Liver (tissue), 9 donors: ENCODE results near the gene AQP6. TPM values are rescaled to one million over a fixed set of nuclear protein-coding genes. Genes with fewer than 3 reads are reported as not detected.

ENCODE experiments used
- DNase-seq: peaks from one replicate; pipeline ENCODE4 v3.0.0-alpha.2; 2017; ENCODE audit warnings: low spot score
- H3K27ac ChIP-seq, 2 donors: one replicate each; pipeline ENCODE4 v1.7.0; 2013; ENCODE audit warnings: inconsistent platforms in 2 of 2, low read length in 2 of 2, control low read depth in 1 of 2, low read depth in 1 of 2, mild to moderate bottlenecking in 1 of 2
- H3K27me3 ChIP-seq, 4 donors: one replicate each; pipeline versions ENCODE4 v1.6.1 to v1.7.0; 2013; ENCODE audit warnings: low read length in 3 of 4, inconsistent platforms in 1 of 4, mild to moderate bottlenecking in 1 of 4, moderate library complexity in 1 of 4; ENCODE audit not compliant: control insufficient read depth in 4 of 4, insufficient read depth in 4 of 4
- H3K36me3 ChIP-seq, 4 donors: one replicate each; pipeline versions ENCODE4 v1.6.1 to v1.7.0; 2013; ENCODE audit warnings: low read length in 3 of 4, mild to moderate bottlenecking in 3 of 4, low read depth in 1 of 4, moderate library complexity in 1 of 4; ENCODE audit not compliant: control insufficient read depth in 4 of 4, insufficient read depth in 3 of 4
- H3K4me1 ChIP-seq, 4 donors: one replicate each; pipeline versions ENCODE4 v1.6.1 to v1.7.0; 2013; ENCODE audit warnings: low read length in 3 of 4, mild to moderate bottlenecking in 3 of 4, moderate library complexity in 1 of 4; ENCODE audit not compliant: control insufficient read depth in 4 of 4, insufficient read depth in 4 of 4
- H3K4me3 ChIP-seq, 3 donors: one replicate each; pipeline versions ENCODE4 v1.6.1 to v1.7.0; 2013; ENCODE audit warnings: low read length in 3 of 3, control low read depth in 1 of 3, low read depth in 1 of 3, mild to moderate bottlenecking in 1 of 3
- H3K9ac ChIP-seq, 2 donors: one replicate each; pipeline ENCODE4 v1.7.0; 2013; ENCODE audit warnings: low read length in 2 of 2, mild to moderate bottlenecking in 2 of 2, moderate library complexity in 2 of 2, control low read depth in 1 of 2, low read depth in 1 of 2
- H3K9me3 ChIP-seq, 4 donors: one replicate each; pipeline versions ENCODE4 v1.6.1 to v1.7.0; 2013; ENCODE audit warnings: low read length in 3 of 4; ENCODE audit not compliant: control insufficient read depth in 4 of 4
- ATF3 ChIP-seq: IDR thresholded peaks from 2 replicates; pipeline ENCODE4 v1.6.1; 2016; ENCODE audit warnings: antibody characterized with exemption
- CTCF ChIP-seq: fragments of 150-350 bp; IDR thresholded peaks from 2 replicates; pipeline ENCODE4 v1.5.1; 2017; ENCODE audit warnings: improper control_type of control experiment, low read depth, low read length; ENCODE audit not compliant: missing input control
- EGR1 ChIP-seq, 2 donors: IDR thresholded peaks; 2 replicates each; pipeline ENCODE4 v1.6.1; 2016 to 2018; ENCODE audit warnings: antibody characterized with exemption in 2 of 2, low read depth in 2 of 2
- FOXA1 ChIP-seq: IDR thresholded peaks from 2 replicates; pipeline ENCODE4 v1.6.1; 2016; ENCODE audit warnings: antibody characterized with exemption
- FOXA2 ChIP-seq: IDR thresholded peaks from 2 replicates; pipeline ENCODE4 v1.6.1; 2016; ENCODE audit warnings: antibody characterized with exemption
- GABPA ChIP-seq, 2 donors: IDR thresholded peaks in 1 of 2; conservative IDR thresholded peaks in 1 of 2; 2 replicates each; pipeline ENCODE4 v1.6.1; 2016; ENCODE audit warnings: antibody characterized with exemption in 2 of 2, mild to moderate bottlenecking in 1 of 2, moderate library complexity in 1 of 2
- HNF4A ChIP-seq, 2 donors: conservative IDR thresholded peaks; 2 replicates each; pipeline ENCODE4 v1.6.1; 2016; ENCODE audit warnings: antibody characterized with exemption in 2 of 2, mild to moderate bottlenecking in 2 of 2
- HNF4G ChIP-seq: IDR thresholded peaks from 2 replicates; pipeline ENCODE4 v1.6.1; 2016; ENCODE audit warnings: antibody characterized with exemption
- JUND ChIP-seq, 2 donors: IDR thresholded peaks; 2 replicates each; pipeline ENCODE4 v1.6.1; 2016; ENCODE audit warnings: antibody characterized with exemption in 2 of 2
- MAX ChIP-seq: IDR thresholded peaks from 2 replicates; pipeline ENCODE4 v1.6.1; 2016; ENCODE audit warnings: antibody characterized with exemption
- NR2F2 ChIP-seq: IDR thresholded peaks from 2 replicates; pipeline ENCODE4 v1.6.1; 2016; ENCODE audit warnings: antibody characterized with exemption
- RAD21 ChIP-seq, 2 donors: IDR thresholded peaks; 2 replicates each; pipeline ENCODE4 v1.6.1; 2016; ENCODE audit warnings: antibody characterized with exemption in 2 of 2, mild to moderate bottlenecking in 2 of 2
- REST ChIP-seq: IDR thresholded peaks from 2 replicates; pipeline ENCODE4 v1.6.1; 2016; ENCODE audit warnings: antibody characterized with exemption, mild to moderate bottlenecking
- RXRA ChIP-seq, 2 donors: IDR thresholded peaks; 2 replicates each; pipeline ENCODE4 v1.6.1; 2017 to 2018; ENCODE audit warnings: antibody characterized with exemption in 2 of 2, mild to moderate bottlenecking in 1 of 2
- SP1 ChIP-seq: IDR thresholded peaks from 2 replicates; pipeline ENCODE4 v1.6.1; 2018; ENCODE audit warnings: antibody characterized with exemption, mild to moderate bottlenecking
- TAF1 ChIP-seq: conservative IDR thresholded peaks from 2 replicates; pipeline ENCODE4 v1.6.1; 2016; ENCODE audit warnings: antibody characterized with exemption, mild to moderate bottlenecking
- YY1 ChIP-seq: IDR thresholded peaks from 2 replicates; pipeline ENCODE4 v1.6.1; 2016; ENCODE audit warnings: antibody characterized with exemption, mild to moderate bottlenecking
- ZBTB33 ChIP-seq: IDR thresholded peaks from 2 replicates; pipeline ENCODE4 v1.6.1; 2016; ENCODE audit warnings: antibody characterized with exemption
- WGBS: extraction: QIAGEN DNeasy Blood & Tissue Kit; methylation state at CpG from one replicate; pipeline ENCODE4 v1.1.7; 2013; 5-methylcytosine and 5-hydroxymethylcytosine counted together
- polyA plus RNA-seq, 2 donors: library from polyadenylated mRNA; stranded (reverse) in 1 of 2; unstranded in 1 of 2; fragments of 200-250 nt in 1 of 2; fragments of >200 nt in 1 of 2; fragmentation: Nextera tagmentation in 1 of 2; extraction: Ambion mirVana in 1 of 2; gene quantifications; one replicate each; pipeline versions ENCODE4 v1.2.1 to v1.2.3, GENCODE V29; 2013 to 2015
- total RNA-seq, 2 donors: library from RNA; depleted of rRNA; stranded (reverse); fragments of >200 nt; gene quantifications; one replicate each; pipeline ENCODE4 v1.2.3, GENCODE V29; 2014
- donor health status: healthy.
- donor health status: healthy.
- donor health status: healthy.
- donor health status: healthy.
- donor health status: healthy.

AQP6 gene
- total and polyA plus RNA-seq, 4 donors: 0.05 to 0.11 TPM; not detected in 2

- Histone ChIP-seq H3K9me3 (no peaks in the 10 kb centered on the region), H3K36me3 (no peaks in the 10 kb centered on the region), H3K4me1 (peaks cover 13 to 41% (median 26%) of the 10 kb centered on the region in 4 donors), H3K27ac (no peak overlapping the region), H3K4me3 (peak overlapping the region in 2 of 3 donors; percentile 20 to 29), H3K27me3 (no peaks in the 10 kb centered on the region), H3K9ac (no peak overlapping the region)
- WGBS: 3% methylated on average over 40 of the region's 40 CpGs
- peak; percentile 97 for DNase-seq
- TF ChIP-seq TAF1 (no peak), REST (no peak), JUND (IDR thresholded peaks at IDR 0.05) (no peak), HNF4G (no peak), RAD21 (IDR thresholded peaks at IDR 0.05) (peak; percentile 83 to 86), YY1 (no peak), RXRA (IDR thresholded peaks at IDR 0.05) (no peak), FOXA2 (no peak), ATF3 (no peak), ZBTB33 (no peak), MAX (no peak), SP1 (no peak), HNF4A (conservative IDR thresholded peaks at IDR 0.05) (no peak), GABPA (IDR thresholded peaks at IDR 0.05 in 1 of 2, conservative IDR thresholded peaks at IDR 0.05 in 1 of 2) (no peak), CTCF (peak; percentile 95), FOXA1 (no peak), EGR1 (IDR thresholded peaks at IDR 0.05; ENCODE audit: low read depth in 2 of 2) (no peak), NR2F2 (no peak)
These were observed 5.5 kb upstream of the AQP6 start for GRCh38 chr12:49967042-49967776.
